Stomach (tissue), 4 donors: ENCODE results near the gene ZNF574.

Source experiments
- EP300 ChIP-seq: sonication (generic); formaldehyde crosslinking; IDR thresholded peaks from one replicate; pipeline ENCODE4 v1.6.1; 2017; ENCODE audit warnings: antibody characterized with exemption
- POLR2A ChIP-seq, 4 donors: fragments of 450-650 bp; IDR thresholded peaks; one replicate each; pipeline ENCODE4 v1.6.1; 2016; ENCODE audit warnings: antibody characterized with exemption in 4 of 4, control low read depth in 2 of 4, mild to moderate bottlenecking in 1 of 4, moderate library complexity in 1 of 4
- POLR2AphosphoS5 ChIP-seq, 3 donors: sonication (generic); formaldehyde crosslinking; IDR thresholded peaks; one replicate each; pipeline ENCODE4 v1.6.1; 2016; ENCODE audit warnings: antibody characterized with exemption in 3 of 3
- TF ChIP-seq, protein P1 (sequence below), 7 experiments: fragments of 450-650 bp in 4 of 7; fragments of 200-600 bp in 3 of 7; sonication (generic) in 3 of 7; IDR thresholded peaks; one replicate each; pipeline ENCODE4 v1.5.1; 2016 to 2019; ENCODE audit warnings: antibody characterized with exemption in 7 of 7, control low read depth in 2 of 7, mild to moderate bottlenecking in 1 of 7

GRCh38 chr19:42125536-42125935 lies 49.6 kb downstream of the ZNF574 start:
- TF ChIP-seq, protein P1, sequence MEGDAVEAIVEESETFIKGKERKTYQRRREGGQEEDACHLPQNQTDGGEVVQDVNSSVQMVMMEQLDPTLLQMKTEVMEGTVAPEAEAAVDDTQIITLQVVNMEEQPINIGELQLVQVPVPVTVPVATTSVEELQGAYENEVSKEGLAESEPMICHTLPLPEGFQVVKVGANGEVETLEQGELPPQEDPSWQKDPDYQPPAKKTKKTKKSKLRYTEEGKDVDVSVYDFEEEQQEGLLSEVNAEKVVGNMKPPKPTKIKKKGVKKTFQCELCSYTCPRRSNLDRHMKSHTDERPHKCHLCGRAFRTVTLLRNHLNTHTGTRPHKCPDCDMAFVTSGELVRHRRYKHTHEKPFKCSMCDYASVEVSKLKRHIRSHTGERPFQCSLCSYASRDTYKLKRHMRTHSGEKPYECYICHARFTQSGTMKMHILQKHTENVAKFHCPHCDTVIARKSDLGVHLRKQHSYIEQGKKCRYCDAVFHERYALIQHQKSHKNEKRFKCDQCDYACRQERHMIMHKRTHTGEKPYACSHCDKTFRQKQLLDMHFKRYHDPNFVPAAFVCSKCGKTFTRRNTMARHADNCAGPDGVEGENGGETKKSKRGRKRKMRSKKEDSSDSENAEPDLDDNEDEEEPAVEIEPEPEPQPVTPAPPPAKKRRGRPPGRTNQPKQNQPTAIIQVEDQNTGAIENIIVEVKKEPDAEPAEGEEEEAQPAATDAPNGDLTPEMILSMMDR (IDR thresholded peaks at IDR 0.05) = no peak
- TF ChIP-seq POLR2A (IDR thresholded peaks at IDR 0.05) (no peak), EP300 (no peak), POLR2AphosphoS5 (IDR thresholded peaks at IDR 0.05) (no peak)
